Esophagus muscularis mucosa (tissue), 4 donors: ENCODE results near the gene DNAJC5. TPM values are rescaled to one million over a fixed set of nuclear protein-coding genes. Genes with fewer than 3 reads are reported as not detected.

Experiments
- DNase-seq: peaks from one replicate; pipeline ENCODE4 v3.0.0-alpha.2; 2017; ENCODE audit errors: extremely low spot score
- H3K27ac ChIP-seq, 4 donors: fragments of 200-600 bp; sonication (generic); replicated peaks in 1 of 4; 1 replicate in 3 of 4; 2 replicates in 1 of 4; pipeline ENCODE4 v1.5.1; 2016 to 2019; ENCODE audit warnings: mild to moderate bottlenecking in 1 of 4
- H3K27me3 ChIP-seq, 4 donors: fragments of 200-600 bp; sonication (generic); one replicate each; pipeline versions ENCODE4 v1.5.1 to v1.6.0; 2016 to 2019
- H3K36me3 ChIP-seq, 4 donors: fragments of 200-600 bp; sonication (generic); one replicate each; pipeline ENCODE4 v1.5.1; 2016 to 2019
- H3K4me1 ChIP-seq, 4 donors: fragments of 200-600 bp; sonication (generic); one replicate each; pipeline ENCODE4 v1.5.1; 2016 to 2019
- H3K4me3 ChIP-seq, 4 donors: fragments of 200-600 bp; sonication (generic); 1 replicate in 2 of 4; 2 replicates in 2 of 4; pipeline ENCODE4 v1.5.1; 2016 to 2019; ENCODE audit warnings: mild to moderate bottlenecking in 4 of 4, moderate library complexity in 1 of 4
- H3K9me3 ChIP-seq, 4 donors: fragments of 200-600 bp; sonication (generic); 1 replicate in 3 of 4; 2 replicates in 1 of 4; pipeline ENCODE4 v1.5.1; 2016 to 2019
- EP300 ChIP-seq: sonication (generic); formaldehyde crosslinking; IDR thresholded peaks from one replicate; pipeline ENCODE4 v1.6.1; 2017; ENCODE audit warnings: antibody characterized with exemption
- POLR2A ChIP-seq: fragments of 450-650 bp; IDR thresholded peaks from one replicate; pipeline ENCODE4 v1.6.1; 2017; ENCODE audit warnings: antibody characterized with exemption, moderate library complexity, mild to moderate bottlenecking, low read depth
- POLR2AphosphoS5 ChIP-seq, 2 donors: sonication (generic); formaldehyde crosslinking; IDR thresholded peaks; one replicate each; pipeline ENCODE4 v1.6.1; 2017; ENCODE audit warnings: antibody characterized with exemption in 2 of 2
- WGBS: methylation state at CpG from one replicate; pipeline ENCODE4 v1.1.5; 2018; 5-methylcytosine and 5-hydroxymethylcytosine counted together
- intact Hi-C: fragments of 100-400 bp; cut with DNase I; formaldehyde crosslinking; loops from one replicate; pipeline ENCODE4 v1.15.1; 2023
- total RNA-seq, 4 donors: library from RNA; depleted of rRNA; stranded (reverse); fragments of >200 nt; gene quantifications; one replicate each; pipeline versions ENCODE4 v1.1.0 to v1.2.1, GENCODE V29; 2016
- TF ChIP-seq, protein P1 (sequence below), 3 experiments: fragments of 200-600 bp in 2 of 3; fragments of 450-650 bp in 1 of 3; sonication (generic) in 2 of 3; IDR thresholded peaks; one replicate each; pipeline ENCODE4 v1.5.1; 2017 to 2019; ENCODE audit warnings: antibody characterized with exemption in 3 of 3, mild to moderate bottlenecking in 2 of 3, moderate library complexity in 1 of 3

Gene DNAJC5
- total RNA-seq, 4 donors from 2014 or later: 39.5 to 64.9 (median 53.1) TPM

DNA sequence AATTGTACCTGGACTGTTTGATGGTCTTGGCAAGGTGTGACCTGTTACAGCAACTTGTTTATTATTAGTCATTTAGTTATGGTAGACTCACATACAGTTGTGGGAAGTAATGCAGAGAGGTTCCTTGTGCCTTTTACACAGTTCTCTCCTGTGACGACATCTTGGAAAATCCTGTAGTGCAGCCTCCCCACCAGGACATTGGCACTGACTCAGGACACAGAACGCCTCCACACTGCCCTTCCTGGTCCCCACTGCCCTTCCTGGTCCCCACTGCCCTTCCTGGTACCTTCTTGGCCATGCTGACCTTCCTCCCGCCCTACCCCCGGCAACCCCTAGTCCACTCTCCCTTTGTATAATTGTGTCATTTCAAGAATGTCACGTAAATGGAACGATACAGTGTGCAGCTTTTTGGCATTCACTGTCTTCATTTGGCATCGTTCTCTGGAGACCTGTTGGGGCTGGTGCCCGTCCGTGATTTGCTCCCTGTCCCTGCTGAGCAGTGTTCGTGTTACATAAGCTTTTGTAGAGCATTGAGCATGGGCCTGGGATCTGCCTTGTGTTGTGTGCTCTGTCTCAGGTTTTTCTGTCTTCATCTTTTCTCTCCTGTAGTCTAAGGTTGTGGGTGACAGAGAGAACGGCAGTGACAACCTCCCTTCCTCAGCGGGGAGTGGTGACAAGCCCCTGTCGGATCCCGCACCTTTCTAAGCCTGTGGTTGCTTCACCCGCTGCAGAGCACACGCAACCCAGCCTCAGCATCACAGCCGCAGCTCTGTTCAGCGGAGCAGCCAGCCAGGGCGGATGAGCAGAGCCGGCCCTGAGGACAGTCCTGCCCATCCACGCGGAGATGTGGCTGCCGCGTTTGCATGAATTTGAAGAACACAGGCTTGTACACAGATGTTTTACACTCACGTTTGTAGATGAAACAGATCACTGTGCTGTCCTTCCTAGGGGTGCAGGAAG, 5.4 kb upstream of the DNAJC5 start:
- WGBS: 90% methylated on average over 23 of the region's 25 CpGs
- intact Hi-C loops: no loop called here

DNA sequence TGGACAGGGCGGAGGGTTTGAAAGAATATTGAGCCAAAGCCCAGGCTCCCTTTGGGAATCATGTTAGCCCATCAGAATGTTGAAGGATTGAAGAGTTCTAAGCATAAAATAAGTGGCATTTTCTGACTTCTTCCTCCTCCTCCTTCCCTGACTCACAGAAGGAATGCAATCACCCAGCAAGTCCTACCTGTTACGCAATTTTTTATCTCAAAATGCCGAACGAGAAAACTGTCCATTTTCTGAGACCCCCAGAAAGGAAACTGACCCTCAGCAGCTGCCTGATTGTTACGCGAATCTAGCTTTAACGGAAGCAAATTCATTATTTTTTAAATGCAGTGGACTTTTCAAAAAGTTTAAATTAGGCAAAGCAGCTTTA, 4.7 kb upstream of the DNAJC5 start:
- H3K27ac ChIP-seq: no peak overlapping the region
- peaks cover 28 to 68% (median 65%) of the 10 kb centered on the region in 4 donors for H3K36me3 ChIP-seq
- no peaks in the 10 kb centered on the region for H3K9me3 ChIP-seq
- no peak for TF ChIP-seq EP300
- TF ChIP-seq, protein P1, sequence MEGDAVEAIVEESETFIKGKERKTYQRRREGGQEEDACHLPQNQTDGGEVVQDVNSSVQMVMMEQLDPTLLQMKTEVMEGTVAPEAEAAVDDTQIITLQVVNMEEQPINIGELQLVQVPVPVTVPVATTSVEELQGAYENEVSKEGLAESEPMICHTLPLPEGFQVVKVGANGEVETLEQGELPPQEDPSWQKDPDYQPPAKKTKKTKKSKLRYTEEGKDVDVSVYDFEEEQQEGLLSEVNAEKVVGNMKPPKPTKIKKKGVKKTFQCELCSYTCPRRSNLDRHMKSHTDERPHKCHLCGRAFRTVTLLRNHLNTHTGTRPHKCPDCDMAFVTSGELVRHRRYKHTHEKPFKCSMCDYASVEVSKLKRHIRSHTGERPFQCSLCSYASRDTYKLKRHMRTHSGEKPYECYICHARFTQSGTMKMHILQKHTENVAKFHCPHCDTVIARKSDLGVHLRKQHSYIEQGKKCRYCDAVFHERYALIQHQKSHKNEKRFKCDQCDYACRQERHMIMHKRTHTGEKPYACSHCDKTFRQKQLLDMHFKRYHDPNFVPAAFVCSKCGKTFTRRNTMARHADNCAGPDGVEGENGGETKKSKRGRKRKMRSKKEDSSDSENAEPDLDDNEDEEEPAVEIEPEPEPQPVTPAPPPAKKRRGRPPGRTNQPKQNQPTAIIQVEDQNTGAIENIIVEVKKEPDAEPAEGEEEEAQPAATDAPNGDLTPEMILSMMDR (IDR thresholded peaks at IDR 0.05): no peak
- TF ChIP-seq POLR2A: no peak
- no peak for TF ChIP-seq POLR2AphosphoS5 (IDR thresholded peaks at IDR 0.05)
- 89% methylated on average over 7 of the region's 7 CpGs for WGBS
- no peak for DNase-seq
- no peaks in the 10 kb centered on the region for H3K27me3 ChIP-seq
- peaks cover 5 to 13% (median 11%) of the 10 kb centered on the region in 4 donors for H3K4me1 ChIP-seq
- intact Hi-C loops: no loop called here
- H3K4me3 ChIP-seq: no peak overlapping the region

More for the DNA sequence above, 5.4 kb upstream of the DNAJC5 start:
- Histone ChIP-seq H3K27me3 (no peaks in the 10 kb centered on the region), H3K27ac (no peak overlapping the region), H3K4me3 (no peak overlapping the region), H3K4me1 (peaks cover 8 to 9% (median 8%) of the 10 kb centered on the region in 4 donors), H3K36me3 (peaks cover 29 to 74% (median 71%) of the 10 kb centered on the region in 4 donors), H3K9me3 (no peaks in the 10 kb centered on the region)
- TF ChIP-seq POLR2A (no peak), EP300 (no peak), POLR2AphosphoS5 (IDR thresholded peaks at IDR 0.05) (no peak)
- TF ChIP-seq, protein P1 (IDR thresholded peaks at IDR 0.05): no peak
- DNase-seq: no peak

DNA sequence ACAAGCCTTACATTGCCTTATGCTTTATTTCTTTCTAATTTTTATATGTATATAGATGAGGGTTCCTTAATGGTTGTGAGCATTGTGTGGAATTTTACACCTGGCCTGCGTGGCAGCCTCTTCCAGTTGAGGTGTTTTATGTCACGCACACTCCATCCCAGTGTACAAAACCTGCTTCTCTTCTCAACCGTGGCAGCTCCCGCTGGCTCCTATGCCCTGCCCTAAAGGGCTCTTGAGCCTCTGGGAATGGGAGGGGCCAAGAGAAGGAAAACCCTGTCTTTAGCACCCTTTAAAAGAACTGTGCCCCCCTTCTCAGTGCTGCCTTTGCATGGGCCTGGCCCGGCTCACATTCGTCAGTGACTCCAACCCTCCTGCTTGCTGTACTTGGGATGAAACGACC, 4.3 kb upstream of the DNAJC5 start:
- WGBS: 92% methylated on average over 7 of the region's 7 CpGs

DNA sequence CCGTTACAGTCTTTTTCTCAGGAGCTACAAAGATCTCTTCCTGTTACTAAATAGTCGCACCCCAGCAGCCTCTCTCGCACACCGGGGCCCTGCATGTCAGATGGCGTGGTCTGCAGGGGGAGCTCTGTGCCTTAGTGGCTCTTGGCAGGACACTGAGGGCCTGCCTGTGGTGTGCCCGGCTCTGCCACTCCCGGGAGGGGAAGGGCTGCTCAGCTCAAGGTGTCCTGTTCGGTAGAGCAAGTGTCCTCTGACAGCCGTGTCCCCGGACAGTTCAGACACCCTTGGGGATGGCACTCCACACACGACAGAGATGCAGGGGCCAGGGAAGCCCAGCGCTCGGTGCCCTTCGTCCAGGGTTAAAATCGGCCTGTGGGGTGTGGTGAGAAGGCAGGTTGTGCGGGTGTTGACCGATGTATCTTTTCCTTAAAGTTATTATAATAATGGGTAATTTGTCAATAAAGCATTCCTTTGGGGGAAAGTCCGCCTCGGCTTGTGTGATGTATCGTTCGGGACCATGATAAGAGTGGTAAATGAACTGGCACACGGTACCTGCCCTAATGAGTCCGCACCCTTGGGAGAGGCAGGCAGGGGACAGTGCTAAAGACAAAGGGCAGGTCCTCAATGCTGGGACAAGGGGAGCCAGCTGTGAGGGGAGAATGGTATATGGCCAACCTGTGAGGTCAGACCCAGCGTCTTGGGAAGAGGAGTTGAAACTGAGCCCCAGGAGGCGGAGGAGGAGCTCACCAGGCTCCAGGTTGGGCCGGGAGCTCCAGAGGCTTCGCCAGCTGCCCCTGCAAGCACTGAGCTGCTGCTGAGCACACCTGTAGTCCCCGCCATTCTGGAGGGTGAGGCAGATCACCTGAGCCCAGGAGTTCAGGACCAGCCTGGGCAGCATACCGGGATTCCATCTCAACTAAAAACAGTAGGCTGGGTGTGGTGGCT, 3.6 kb upstream of the DNAJC5 start:
- no peak overlapping the region for H3K4me3 ChIP-seq
- intact Hi-C loops: no loop called here
- WGBS: 89% methylated on average over 23 of the region's 29 CpGs

More for the DNA sequence above, 4.3 kb upstream of the DNAJC5 start:
- no peaks in the 10 kb centered on the region for H3K27me3 ChIP-seq
- H3K27ac ChIP-seq: no peak overlapping the region
- DNase-seq: no peak
- intact Hi-C loops: no loop called here
- TF ChIP-seq POLR2AphosphoS5 (IDR thresholded peaks at IDR 0.05) (no peak), EP300 (no peak), POLR2A (no peak)
- TF ChIP-seq, protein P1 (IDR thresholded peaks at IDR 0.05): no peak
- H3K4me3 ChIP-seq: no peak overlapping the region
- H3K4me1 ChIP-seq: peaks cover 5 to 13% (median 12%) of the 10 kb centered on the region in 4 donors
- H3K9me3 ChIP-seq: no peaks in the 10 kb centered on the region
- peaks cover 24 to 64% (median 60%) of the 10 kb centered on the region in 4 donors for H3K36me3 ChIP-seq

More for the DNA sequence above, 3.6 kb upstream of the DNAJC5 start:
- peaks cover 8 to 19% (median 19%) of the 10 kb centered on the region in 4 donors for H3K4me1 ChIP-seq
- no peak for DNase-seq
- TF ChIP-seq POLR2A (no peak), POLR2AphosphoS5 (IDR thresholded peaks at IDR 0.05) (no peak), EP300 (no peak)
- TF ChIP-seq, protein P1 (IDR thresholded peaks at IDR 0.05): no peak
- H3K9me3 ChIP-seq: no peaks in the 10 kb centered on the region
- no peak overlapping the region for H3K27ac ChIP-seq
- H3K36me3 ChIP-seq: peaks cover 19 to 56% (median 54%) of the 10 kb centered on the region in 4 donors
- H3K27me3 ChIP-seq: no peaks in the 10 kb centered on the region
